ENCODE data around the gene HPS4. TPM values are rescaled to one million over a fixed set of nuclear protein-coding genes. Genes with fewer than 3 reads are reported as not detected.

HPS4 gene
- polyA plus RNA-seq, 1 experiment, result 22.5 TPM

DNA sequence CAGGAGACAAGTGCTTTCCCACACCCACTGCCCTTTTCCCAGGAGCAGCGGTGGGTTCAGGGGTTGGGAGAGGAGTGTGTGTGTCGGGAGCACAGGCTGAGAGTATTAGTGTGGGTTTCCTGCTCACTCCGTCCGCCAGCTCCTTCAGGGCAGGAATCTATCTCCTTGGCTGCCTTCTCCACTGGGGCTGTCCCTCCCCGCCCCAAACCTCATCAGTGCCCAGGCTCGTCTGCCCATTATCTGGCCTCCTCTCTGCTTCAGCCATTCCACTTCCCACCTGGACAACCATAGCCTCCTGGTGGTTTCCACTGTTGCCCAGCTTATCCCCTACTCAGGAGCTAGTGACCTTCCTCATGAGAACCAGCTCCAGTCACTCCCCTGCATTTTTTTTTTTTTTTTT lies 34.6 kb downstream of the HPS4 start:
- TF ChIP-seq, protein P1, sequence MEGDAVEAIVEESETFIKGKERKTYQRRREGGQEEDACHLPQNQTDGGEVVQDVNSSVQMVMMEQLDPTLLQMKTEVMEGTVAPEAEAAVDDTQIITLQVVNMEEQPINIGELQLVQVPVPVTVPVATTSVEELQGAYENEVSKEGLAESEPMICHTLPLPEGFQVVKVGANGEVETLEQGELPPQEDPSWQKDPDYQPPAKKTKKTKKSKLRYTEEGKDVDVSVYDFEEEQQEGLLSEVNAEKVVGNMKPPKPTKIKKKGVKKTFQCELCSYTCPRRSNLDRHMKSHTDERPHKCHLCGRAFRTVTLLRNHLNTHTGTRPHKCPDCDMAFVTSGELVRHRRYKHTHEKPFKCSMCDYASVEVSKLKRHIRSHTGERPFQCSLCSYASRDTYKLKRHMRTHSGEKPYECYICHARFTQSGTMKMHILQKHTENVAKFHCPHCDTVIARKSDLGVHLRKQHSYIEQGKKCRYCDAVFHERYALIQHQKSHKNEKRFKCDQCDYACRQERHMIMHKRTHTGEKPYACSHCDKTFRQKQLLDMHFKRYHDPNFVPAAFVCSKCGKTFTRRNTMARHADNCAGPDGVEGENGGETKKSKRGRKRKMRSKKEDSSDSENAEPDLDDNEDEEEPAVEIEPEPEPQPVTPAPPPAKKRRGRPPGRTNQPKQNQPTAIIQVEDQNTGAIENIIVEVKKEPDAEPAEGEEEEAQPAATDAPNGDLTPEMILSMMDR (IDR thresholded peaks at IDR 0.05; ENCODE audit: insufficient read depth, low read depth, low read length), result no peak

DNA sequence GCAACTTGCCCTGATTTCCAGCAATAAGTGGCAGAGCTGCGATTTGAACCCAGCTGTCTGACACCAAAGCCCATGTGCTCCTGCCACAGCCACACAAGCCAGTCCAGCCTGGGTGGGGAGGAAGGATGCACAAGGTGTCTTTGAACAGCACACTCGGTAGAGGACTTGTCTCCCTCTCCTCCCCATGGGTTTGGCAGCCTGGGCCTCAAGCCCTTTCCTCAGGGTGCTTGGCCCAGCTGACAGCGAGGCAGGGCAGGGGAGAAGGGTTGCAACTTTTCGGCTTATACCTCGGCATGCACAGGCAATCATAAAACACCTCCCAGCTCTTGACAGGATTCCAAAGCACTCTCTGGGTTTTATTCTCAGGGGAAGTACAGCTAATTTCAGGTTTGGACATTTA lies 35.2 kb downstream of the HPS4 start:
- no peak for DNase-seq (ENCODE audit: low read depth)
- Histone ChIP-seq H3K4me3 (ENCODE audit: low read depth, low read length) (no peak overlapping the region), H3K27me3 (ENCODE audit: control insufficient read depth, insufficient read depth, low read length) (no peaks in the 10 kb centered on the region), H3K36me3 (ENCODE audit: control insufficient read depth, insufficient read depth, low read length) (peaks cover 9% of the 10 kb centered on the region)
- ChIA-PET CTCF (interaction anchor here (2.9 kb wide), 1 partner anchor 13 kb away, joined by 23 read pairs; no protein-coding TSS in a partner anchor), POLR2A (no interaction called here)
- TF ChIP-seq, protein P1 (IDR thresholded peaks at IDR 0.05; ENCODE audit: insufficient read depth, low read depth, low read length), result no peak

More for the DNA sequence above, 34.6 kb downstream of the HPS4 start:
- peaks cover 11% of the 10 kb centered on the region for H3K36me3 ChIP-seq (ENCODE audit: control insufficient read depth, insufficient read depth, low read length)
- no peak overlapping the region for H3K4me3 ChIP-seq (ENCODE audit: low read depth, low read length)
- no peak for DNase-seq (ENCODE audit: low read depth)
- POLR2A ChIA-PET, result interaction anchor here (0.6 kb wide), 2 partner anchors 18 to 334 kb away, joined by 3 to 6 read pairs; no protein-coding TSS in a partner anchor
- no peaks in the 10 kb centered on the region for H3K27me3 ChIP-seq (ENCODE audit: control insufficient read depth, insufficient read depth, low read length)
- CTCF ChIA-PET, result interaction anchor here (0.8 to 2.9 kb wide), 4 partner anchors 12 to 51 kb away, joined by 3 to 23 read pairs (median 3); no protein-coding TSS in a partner anchor

DNA sequence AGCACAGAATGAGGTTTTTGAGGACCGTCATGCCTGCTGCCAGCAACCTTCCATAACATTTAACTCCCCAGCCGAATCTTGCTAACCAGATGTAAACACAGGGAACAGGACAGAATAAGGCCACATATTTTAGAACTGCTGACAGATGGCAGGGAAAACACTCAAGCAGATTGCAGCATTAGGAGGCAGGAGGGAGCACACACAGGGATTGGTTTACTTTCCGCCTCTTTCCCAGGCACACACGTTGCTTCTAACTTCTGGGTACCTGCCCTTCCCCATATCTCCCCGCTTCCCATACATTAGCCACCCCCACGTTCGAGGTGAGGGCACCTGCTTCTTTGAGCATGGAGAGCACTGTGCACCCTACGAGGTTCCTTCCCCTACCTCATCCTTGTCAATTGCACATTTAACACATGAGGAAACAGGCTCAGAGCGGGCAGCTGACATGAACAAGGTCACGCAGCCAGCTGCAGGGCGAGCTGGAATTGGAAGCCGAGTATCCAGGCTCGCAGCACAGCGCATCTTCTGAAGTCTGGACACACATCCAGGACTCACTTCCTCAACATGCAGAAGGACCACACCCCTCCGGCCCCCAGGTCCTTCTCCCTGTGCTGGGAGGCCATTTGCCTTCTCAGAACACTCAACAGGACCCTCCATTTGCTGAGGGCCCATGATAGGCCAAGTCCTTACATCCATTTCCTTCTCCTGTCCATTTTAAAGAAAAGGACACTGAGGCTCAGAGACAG lies 35.8 kb downstream of the HPS4 start:
- Histone ChIP-seq H3K4me3 (ENCODE audit: low read depth, low read length) (no peak overlapping the region), H3K36me3 (ENCODE audit: control insufficient read depth, insufficient read depth, low read length) (peaks cover 8% of the 10 kb centered on the region), H3K27me3 (ENCODE audit: control insufficient read depth, insufficient read depth, low read length) (no peaks in the 10 kb centered on the region)
- POLR2A ChIA-PET, result no interaction called here
- DNase-seq (ENCODE audit: low read depth), result no peak
- CTCF ChIA-PET, result interaction anchor here (1.2 to 2.9 kb wide), 2 partner anchors 13 kb away, joined by 7 to 23 read pairs; no protein-coding TSS in a partner anchor
- TF ChIP-seq, protein P1 (IDR thresholded peaks at IDR 0.05; ENCODE audit: insufficient read depth, low read depth, low read length), result no peak

DNA sequence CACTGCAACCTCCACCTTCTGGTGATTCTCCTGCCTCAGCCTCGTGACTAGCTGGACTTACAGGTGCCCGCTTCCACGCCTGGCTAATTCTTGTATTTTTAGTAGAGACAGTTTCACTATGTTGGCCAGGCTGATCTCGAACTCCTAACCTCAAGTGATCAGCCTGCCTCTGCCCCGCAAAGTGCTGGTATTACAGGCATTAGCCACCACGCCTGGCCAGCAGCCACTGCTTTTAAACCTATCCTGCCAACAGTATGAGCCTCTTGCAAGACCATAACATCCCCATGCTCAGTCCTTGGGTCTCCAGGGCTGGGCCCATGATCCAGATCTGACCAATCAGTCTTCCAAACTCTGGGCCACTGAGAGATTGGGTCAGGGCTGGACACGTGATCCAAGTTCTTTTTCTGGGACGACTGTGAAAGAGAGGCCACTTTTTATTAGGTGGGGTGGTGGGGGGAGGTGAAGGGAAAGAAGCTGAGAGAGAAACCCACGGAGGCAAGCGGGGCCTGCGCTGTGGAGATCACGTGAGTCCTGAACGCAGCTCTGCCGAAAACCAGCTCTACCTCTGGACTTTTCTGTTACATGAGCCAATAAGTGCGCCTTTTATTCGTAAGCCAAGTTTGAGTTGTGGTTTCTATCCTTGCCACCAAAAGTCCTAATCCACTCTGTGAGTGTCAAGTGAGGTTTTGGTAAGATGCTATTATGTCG lies 36.6 kb downstream of the HPS4 start:
- POLR2A ChIA-PET, result no interaction called here
- no peak overlapping the region for H3K4me3 ChIP-seq (ENCODE audit: low read depth, low read length)
- peaks cover 6% of the 10 kb centered on the region for H3K36me3 ChIP-seq (ENCODE audit: control insufficient read depth, insufficient read depth, low read length)
- DNase-seq (ENCODE audit: low read depth), result no peak
- TF ChIP-seq, protein P1 (IDR thresholded peaks at IDR 0.05; ENCODE audit: insufficient read depth, low read depth, low read length), result no peak
- CTCF ChIA-PET, result interaction anchor here (0.8 to 1.2 kb wide), 2 partner anchors 14 to 81 kb away, joined by 3 to 7 read pairs; no protein-coding TSS in a partner anchor
- no peaks in the 10 kb centered on the region for H3K27me3 ChIP-seq (ENCODE audit: control insufficient read depth, insufficient read depth, low read length)
